Skin epidermis (tissue), 12 donors: ENCODE results near the gene COL20A1.

Source experiments
- H3K27ac ChIP-seq, 21 experiments: fragments of 200-600 bp; sonication (generic) in 11 of 21; one replicate each; pipeline ENCODE4 v1.5.0; 2020; ENCODE audit warnings: mild to moderate bottlenecking in 3 of 21, inconsistent platforms in 2 of 21, moderate library complexity in 2 of 21
- H3K4me3 ChIP-seq, 7 experiments: fragments of 200-600 bp; sonication (generic) in 2 of 7; one replicate each; pipeline ENCODE4 v1.5.0; 2020; ENCODE audit warnings: inconsistent platforms in 2 of 7, mild to moderate bottlenecking in 2 of 7, moderate library complexity in 1 of 7

COL20A1 gene

GRCh38 chr20:63365601-63366389 is 72.8 kb downstream of the COL20A1 start:
- Histone ChIP-seq H3K27ac (no peak overlapping the region), H3K4me3 (no peak overlapping the region)

- Histone ChIP-seq H3K4me3 (no peak overlapping the region), H3K27ac (no peak overlapping the region)
Observed at GRCh38 chr20:63366390-63367365, 73.7 kb downstream of the COL20A1 start.

- Histone ChIP-seq H3K27ac (no peak overlapping the region), H3K4me3 (no peak overlapping the region)
Observed at GRCh38 chr20:63367446-63368055, 74.6 kb downstream of the COL20A1 start.

GRCh38 chr20:63368151-63368550 is 75.2 kb downstream of the COL20A1 start:
- H3K27ac ChIP-seq = no peak overlapping the region
- H3K4me3 ChIP-seq = no peak overlapping the region

- Histone ChIP-seq H3K4me3 (no peak overlapping the region), H3K27ac (no peak overlapping the region)
Observed at GRCh38 chr20:63369024-63369530, 76.1 kb downstream of the COL20A1 start.

- no peak overlapping the region for H3K4me3 ChIP-seq
- no peak overlapping the region for H3K27ac ChIP-seq
Observed at GRCh38 chr20:63369724-63370617, 77.0 kb downstream of the COL20A1 start.

GRCh38 chr20:63370618-63371187 is 77.7 kb downstream of the COL20A1 start:
- Histone ChIP-seq H3K27ac (no peak overlapping the region), H3K4me3 (no peak overlapping the region)

- H3K27ac ChIP-seq = no peak overlapping the region
- H3K4me3 ChIP-seq = no peak overlapping the region
Observed at GRCh38 chr20:63371291-63371865, 78.4 kb downstream of the COL20A1 start.

- no peak overlapping the region for H3K4me3 ChIP-seq
- no peak overlapping the region for H3K27ac ChIP-seq
Observed at GRCh38 chr20:63372971-63373885, 80.2 kb downstream of the COL20A1 start.

GRCh38 chr20:63373996-63374395 is 81.0 kb downstream of the COL20A1 start:
- Histone ChIP-seq H3K27ac (no peak overlapping the region), H3K4me3 (no peak overlapping the region)

GRCh38 chr20:63374504-63374903 is 81.5 kb downstream of the COL20A1 start:
- H3K4me3 ChIP-seq = no peak overlapping the region
- no peak overlapping the region for H3K27ac ChIP-seq

- H3K4me3 ChIP-seq = no peak overlapping the region
- no peak overlapping the region for H3K27ac ChIP-seq
Observed at GRCh38 chr20:63375438-63375837, 82.5 kb downstream of the COL20A1 start.

- H3K4me3 ChIP-seq = no peak overlapping the region
- H3K27ac ChIP-seq = no peak overlapping the region
Observed at GRCh38 chr20:63376283-63377250, 83.6 kb downstream of the COL20A1 start.

GRCh38 chr20:63377256-63377941 is 84.4 kb downstream of the COL20A1 start:
- H3K27ac ChIP-seq = no peak overlapping the region

GRCh38 chr20:63377951-63378381 is 85.0 kb downstream of the COL20A1 start:
- Histone ChIP-seq H3K27ac (no peak overlapping the region), H3K4me3 (no peak overlapping the region)

More at GRCh38 chr20:63377256-63377941, 84.4 kb downstream of the COL20A1 start:
- H3K4me3 ChIP-seq = no peak overlapping the region

GRCh38 chr20:63378626-63379025 is 85.6 kb downstream of the COL20A1 start:
- no peak overlapping the region for H3K27ac ChIP-seq
- no peak overlapping the region for H3K4me3 ChIP-seq
